Tibial nerve (tissue), 4 donors: ENCODE results near the gene RYR1.

Source experiments
- CTCF ChIP-seq, 5 experiments: fragments of 200-600 bp in 3 of 5; fragments of 450-650 bp in 2 of 5; sonication (generic) in 3 of 5; IDR thresholded peaks; one replicate each; pipeline ENCODE4 v1.5.1; 2016 to 2019; ENCODE audit warnings: antibody characterized with exemption in 5 of 5, mild to moderate bottlenecking in 3 of 5, moderate library complexity in 2 of 5
- EP300 ChIP-seq, 2 donors: sonication (generic); formaldehyde crosslinking; IDR thresholded peaks; one replicate each; pipeline ENCODE4 v1.6.1; 2017; ENCODE audit warnings: antibody characterized with exemption in 2 of 2, mild to moderate bottlenecking in 1 of 2
- POLR2A ChIP-seq, 2 donors: fragments of 450-650 bp; IDR thresholded peaks; one replicate each; pipeline ENCODE4 v1.6.1; 2017; ENCODE audit warnings: antibody characterized with exemption in 2 of 2, mild to moderate bottlenecking in 2 of 2, moderate library complexity in 2 of 2

DNA sequence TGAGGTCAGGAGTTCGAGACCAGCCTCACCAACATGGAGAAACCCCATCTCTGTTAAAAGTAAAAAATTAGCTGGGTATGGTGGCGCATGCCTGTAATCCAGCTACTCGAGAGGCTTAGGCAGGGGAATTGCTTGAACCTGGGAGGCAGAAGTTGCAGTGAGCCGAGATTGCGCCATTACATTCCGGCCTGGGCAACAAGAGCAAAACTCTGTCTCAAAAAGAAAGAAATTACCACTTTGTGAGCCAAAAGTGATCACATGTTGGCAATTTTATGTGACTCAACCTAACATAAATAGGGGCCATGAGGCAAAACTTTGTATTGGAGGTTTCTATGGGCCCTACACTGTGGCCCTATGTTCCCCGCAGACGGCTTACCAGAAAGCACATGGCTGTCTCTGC, 112.1 kb downstream of the RYR1 start:
- TF ChIP-seq CTCF (IDR thresholded peaks at IDR 0.05) (no peak), POLR2A (IDR thresholded peaks at IDR 0.05) (no peak), EP300 (IDR thresholded peaks at IDR 0.05) (no peak)
